Activated gamma-delta T cell (primary cell): Measurements from ENCODE around the gene PHACTR4.
"Not testable (repeated sequence)": the region's sequence is repeated elsewhere in the genome, so short reads cannot be mapped to it uniquely, and the experiment has no call there.

Experiments used
- DNase-seq: peaks from one replicate; lab custom pipeline; 2025; lab: John Stamatoyannopoulos, UW

Gene PHACTR4

DNA sequence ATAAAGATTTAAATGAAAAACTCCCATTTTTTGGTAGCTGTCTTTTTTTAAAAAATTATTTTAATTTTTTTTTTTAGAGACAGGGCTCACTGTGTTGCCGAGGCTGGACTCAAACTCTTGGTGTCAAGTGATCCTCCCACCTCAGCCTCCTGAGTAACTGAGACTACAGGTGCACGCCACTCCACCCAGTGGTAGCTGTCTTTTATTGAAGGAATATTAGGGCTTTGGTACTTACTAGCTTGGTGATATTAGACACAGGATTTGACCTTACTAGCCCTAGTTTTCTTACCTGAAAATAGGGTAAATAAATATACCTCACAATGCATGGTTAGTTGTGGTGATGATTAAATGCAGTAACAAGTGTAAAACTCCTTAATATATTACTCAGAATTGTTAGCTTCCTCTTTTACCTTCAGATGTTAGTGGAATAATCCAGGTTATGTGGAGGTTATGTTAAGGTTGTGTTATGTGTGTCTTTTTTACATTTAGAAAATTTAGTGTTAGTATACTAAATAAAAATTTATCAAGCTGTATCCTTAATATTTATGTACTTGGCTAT is 66.8 kb downstream of the PHACTR4 start:
- no peak for DNase-seq

- DNase-seq: no peak
Observed at GRCh38 chr1:28437264-28437923, 67.9 kb downstream of the PHACTR4 start.

GRCh38 chr1:28437924-28438699 is 68.6 kb downstream of the PHACTR4 start:
- DNase-seq: no peak

GRCh38 chr1:28439320-28439719 is 69.8 kb downstream of the PHACTR4 start:
- DNase-seq: no peak

DNA sequence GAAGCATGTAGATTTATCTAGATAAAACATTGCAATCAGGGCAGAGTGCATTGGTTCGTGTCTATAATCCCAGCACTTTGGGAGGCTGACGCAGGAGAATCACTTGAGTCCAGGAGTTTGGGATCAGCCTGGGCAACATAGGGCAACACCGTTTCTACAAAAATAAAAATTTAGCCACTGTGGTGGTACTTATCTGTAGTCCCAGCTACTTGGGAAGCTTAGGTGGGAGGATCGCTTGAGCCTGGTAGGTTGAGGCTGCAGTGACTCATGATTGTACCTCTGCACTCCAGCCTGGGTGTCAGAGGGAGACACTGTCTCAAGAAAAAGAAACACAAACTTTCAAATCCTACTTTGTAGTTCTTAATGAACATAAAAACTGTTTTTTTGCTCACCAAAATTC is 72.1 kb downstream of the PHACTR4 start:
- DNase-seq: no peak

GRCh38 chr1:28443550-28443949 is 74.0 kb downstream of the PHACTR4 start:
- DNase-seq: no peak

DNA sequence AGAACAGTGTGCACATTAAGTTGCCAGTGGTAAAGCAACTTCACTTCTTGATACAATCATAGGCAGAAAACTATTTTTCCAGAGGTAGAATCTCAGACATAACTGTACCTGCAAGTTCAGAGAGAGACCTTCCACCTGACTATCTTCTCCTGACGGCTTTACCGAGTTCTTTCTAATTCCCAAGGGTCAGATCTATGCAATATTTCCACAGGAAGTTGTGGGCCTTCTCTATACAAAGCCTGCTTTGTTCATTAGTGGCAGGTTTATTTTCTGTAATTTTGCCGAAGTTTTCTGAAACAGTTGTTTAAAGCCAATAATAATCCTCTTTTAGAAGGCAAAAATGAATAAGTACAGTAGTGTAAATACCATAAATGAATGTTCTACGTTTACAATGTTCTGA is 78.1 kb downstream of the PHACTR4 start:
- no peak for DNase-seq

GRCh38 chr1:28448094-28448611 is 78.6 kb downstream of the PHACTR4 start:
- not testable (repeated sequence) for DNase-seq

DNA sequence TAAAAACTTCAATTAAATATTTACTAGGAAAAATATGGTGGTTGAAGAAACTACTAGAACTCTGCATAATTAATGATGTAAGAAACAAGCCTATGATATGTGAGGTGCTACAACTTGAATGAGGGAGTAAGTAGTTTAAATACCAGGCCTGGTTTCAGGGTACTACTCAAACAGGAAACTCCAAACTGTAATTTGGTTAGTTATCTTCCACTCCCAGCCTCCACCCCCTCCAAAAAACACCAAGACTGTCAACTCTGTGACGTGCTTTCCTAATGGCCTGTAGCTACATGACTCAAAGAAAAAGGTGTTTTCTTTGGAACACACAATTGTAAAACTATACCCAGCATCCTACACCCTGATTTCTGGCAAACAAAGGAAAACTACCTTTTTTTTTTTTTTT is 80.4 kb downstream of the PHACTR4 start:
- no peak for DNase-seq

DNA sequence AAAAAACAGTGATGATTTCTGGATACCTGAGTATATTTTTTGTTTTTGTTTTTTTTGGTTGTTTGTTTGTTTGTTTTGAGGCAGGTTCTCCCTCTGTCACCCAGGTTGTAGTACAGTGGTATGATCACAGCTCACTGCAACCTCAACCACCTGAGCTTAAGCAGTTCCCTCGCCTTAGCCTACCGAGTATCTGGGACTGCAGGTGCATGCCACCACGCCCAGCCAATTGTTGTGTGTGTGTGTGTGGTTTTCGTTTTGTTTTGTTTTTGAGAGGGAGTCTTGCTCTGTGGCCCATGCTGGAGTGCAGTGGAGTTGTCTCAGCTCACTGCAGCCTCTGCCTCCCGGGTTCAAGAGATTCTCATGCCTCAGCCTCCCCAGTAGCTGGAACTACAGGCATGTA is 81.0 kb downstream of the PHACTR4 start:
- DNase-seq: no peak

GRCh38 chr1:28451011-28451410 is 81.5 kb downstream of the PHACTR4 start:
- DNase-seq: no peak

- DNase-seq: no peak
Observed at GRCh38 chr1:28456078-28456477, 86.5 kb downstream of the PHACTR4 start.

DNA sequence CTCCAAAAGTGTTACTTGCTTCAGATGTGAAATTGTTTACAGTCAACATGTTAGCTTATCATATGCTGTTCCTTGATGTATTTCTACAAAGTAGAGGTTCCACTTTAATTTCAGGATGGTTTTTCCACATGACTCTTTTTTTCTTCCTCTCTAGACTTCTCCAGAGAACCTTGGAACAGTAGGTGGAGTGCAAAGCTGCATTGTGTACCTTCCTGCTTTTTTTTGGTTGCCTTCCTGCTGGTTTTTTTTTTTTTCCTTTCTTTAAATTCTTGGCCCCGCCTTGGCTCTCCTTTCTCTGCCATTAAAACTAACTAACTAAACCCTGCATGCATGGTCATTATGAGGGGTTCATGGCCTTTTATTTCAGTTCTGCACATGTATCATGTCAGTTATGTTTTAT is 88.1 kb downstream of the PHACTR4 start:
- DNase-seq: no peak

DNA sequence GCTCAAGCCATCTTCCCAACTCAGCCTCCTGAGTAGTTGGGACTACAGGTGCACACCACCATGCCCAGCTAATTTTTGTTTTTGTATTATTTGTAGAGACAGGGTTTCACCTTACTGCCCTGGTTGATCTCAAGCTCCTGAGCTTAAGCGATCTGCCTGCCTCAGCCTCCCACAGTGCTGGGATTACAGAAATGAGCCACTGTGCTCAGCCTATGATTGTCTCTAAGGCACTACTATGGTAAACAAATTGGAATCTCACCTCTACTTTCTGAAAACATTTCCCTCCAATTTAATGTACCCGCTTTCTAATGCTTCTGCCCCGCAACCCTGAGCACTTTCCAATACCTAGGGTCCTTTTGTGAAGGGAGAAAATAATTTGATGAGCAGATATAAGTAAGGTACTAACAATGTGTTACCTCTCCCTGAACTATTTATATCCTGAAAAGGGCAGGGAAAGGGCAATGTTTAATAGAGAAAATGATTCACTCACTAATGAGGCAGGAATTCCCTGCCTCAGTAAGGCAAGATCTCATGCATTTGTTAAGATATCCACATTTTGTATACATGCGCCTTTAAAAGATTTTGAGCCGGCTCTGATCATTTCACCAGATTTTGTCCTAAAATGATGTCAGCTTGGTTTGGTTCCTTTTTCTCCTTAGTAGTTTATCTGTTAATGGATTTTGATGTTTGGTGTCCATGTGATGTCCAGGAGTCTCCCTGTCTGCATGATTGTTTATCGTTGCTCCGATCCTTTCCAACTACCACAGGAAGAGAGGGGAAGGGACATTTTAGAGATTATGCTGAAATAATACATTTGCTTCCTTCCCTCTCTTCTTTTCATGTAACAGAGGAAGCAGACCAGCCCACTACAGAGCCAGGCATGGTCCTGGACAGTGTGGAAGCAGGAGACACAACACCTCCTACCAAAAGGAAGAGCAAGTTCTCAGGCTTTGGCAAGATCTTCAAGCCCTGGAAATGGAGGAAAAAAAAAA is 89.0 kb downstream of the PHACTR4 start:
- DNase-seq: no peak

DNA sequence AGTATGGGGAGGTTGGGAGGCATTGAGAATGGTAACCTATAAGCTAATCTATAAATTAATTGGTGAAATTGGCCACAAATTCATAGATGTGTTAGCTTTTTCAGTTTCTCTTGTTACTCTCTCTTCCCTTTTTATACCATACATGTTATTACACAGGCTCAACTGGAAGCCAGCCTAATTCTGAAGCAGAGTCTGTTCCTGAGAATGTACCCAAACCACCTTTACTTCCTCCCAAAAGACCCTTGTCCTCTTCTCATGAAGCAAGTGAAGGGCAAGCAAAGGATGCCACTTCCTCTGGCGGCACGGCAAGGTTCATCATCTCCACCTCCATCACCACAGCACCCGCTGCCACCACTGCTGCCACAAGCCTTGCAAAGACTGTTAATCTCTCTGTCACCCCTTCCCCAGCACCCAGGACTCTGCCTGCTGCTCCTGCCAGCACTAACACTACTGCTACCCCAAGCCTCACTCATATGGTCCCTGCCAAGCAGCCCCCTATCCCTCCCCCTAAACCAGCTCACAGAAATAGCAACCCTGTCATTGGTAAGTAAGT is 96.8 kb downstream of the PHACTR4 start:
- no peak for DNase-seq

DNA sequence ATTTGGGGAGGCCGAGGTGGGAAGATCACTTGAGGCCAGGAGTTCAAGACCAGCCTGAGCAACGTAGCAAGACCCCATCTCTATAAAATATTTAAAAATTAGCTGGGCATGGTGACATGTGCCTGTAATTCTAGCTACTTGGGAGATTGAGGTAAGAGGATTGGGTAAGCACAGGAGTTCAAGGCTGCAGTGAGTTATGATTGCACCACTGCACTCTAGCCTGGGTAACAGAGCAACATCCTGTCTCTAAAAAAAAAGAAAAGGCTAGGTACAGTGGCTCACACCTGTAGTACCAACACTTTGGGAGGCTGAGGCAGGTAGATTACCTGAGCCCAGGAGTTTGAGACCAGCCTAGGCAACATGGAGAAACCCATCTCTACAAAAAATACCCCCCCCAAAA is 100.6 kb downstream of the PHACTR4 start:
- no peak for DNase-seq

DNA sequence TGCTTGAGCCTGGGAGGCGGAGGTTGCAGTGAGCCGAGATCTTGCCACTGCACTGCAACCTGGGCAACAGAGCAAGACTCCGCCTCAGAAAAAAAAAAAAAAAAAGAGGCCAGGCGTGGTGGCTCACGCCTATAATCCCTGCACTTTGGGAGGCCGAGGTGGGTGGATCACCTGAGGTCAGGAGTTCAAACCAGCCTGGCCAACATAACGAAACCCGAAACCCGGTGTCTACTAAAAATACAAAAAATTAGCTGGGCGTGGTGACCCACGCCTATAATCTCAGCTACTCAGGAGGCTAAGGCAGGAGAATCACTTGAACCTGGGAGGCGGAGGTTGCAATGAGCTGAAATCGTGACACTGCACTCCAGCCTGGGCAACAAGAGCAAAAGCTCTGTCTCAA is 110.0 kb downstream of the PHACTR4 start:
- not testable (repeated sequence) for DNase-seq

GRCh38 chr1:28480308-28480707 is 110.8 kb downstream of the PHACTR4 start:
- DNase-seq: no peak

DNA sequence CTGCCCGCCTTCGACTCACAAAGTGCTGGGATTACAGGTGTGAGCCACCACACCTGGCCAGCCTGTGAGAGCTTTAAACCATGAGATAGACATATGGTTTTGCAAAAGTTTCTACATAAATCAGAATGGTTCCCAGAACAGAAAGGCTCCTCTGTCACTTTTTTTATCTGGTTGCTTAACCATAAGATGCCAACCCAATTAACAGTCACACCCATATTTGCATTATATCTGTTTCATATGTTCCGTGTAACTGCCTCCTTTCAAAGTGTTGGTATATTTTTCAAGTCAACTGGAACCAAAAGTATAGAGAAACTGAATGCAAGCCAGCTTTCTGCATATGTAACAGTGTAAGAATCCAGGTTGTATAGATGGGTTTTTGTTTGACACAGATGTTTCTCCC is 112.6 kb downstream of the PHACTR4 start:
- no peak for DNase-seq

DNA sequence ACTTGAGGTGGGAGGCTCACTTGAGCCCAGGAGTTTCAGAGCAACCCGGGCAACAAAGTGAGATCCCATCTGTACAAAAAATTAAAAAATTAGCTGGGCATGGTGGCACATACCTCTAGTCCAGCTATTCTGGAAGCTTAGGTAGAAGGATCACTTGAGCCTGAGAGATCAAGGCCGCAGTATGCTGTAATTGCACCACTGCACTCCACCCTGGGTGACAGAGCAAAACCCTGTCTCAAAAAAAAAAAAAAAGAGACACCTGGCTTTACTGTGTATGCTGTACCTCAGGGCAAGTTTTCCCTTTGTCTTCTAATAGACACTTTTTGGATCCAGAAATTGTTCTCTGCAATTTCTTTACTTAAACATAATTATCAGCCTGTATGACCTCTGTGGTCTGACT is 113.2 kb downstream of the PHACTR4 start:
- no peak for DNase-seq

- DNase-seq: no peak
Observed at GRCh38 chr1:28494737-28495136, 125.2 kb downstream of the PHACTR4 start.

DNA sequence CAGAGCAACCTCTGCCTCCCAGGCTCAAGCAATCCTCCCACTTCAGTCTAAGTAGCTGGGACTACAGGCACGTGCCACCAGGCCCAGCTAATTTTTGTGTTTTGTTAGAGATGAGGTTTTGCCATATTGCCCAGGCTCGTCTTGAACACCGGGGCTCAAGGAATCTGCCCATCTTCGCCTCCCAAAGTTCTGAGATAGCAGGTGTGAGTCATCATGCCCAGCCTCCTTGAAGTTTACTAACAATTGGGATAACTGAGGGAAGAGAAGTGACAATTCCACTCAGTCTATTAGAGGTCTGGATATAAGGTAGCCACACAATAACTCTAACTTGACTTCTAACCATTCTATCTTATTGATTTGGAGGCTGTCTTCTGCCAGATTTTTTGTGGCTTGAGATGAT is 130.0 kb downstream of the PHACTR4 start:
- no peak for DNase-seq
